Raji (cell line): ENCODE measurements around the gene ZNF329.

ENCODE experiments used
- POLR2A ChIP-seq: IDR thresholded peaks from 2 replicates; pipeline ENCODE4 v1.6.1; 2011; ENCODE audit warnings: low read depth, low read length, control low read depth; ENCODE audit not compliant: insufficient read depth

Gene ZNF329

GRCh38 chr19:58145849-58146248 is 4.7 kb downstream of the ZNF329 start:
- TF ChIP-seq POLR2A, result no peak

DNA sequence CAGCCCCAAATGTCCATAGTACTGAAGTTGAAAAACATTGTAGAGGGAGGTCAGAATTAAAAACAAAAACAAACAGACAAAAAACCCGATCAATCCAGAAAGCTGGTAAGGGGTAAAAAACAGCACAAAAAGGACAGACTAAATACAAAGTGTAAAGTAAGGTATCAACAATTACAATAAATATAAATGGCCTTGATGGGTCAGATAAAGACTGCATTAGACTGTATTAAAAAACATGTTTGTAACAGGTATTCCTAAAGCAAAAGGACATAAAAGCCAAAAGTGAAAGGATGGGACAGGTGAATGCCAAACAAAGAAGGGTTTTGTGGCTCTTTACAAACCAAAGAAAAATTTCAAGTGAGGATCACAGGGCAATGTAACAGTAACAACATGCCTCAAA is 16.3 kb downstream of the ZNF329 start:
- TF ChIP-seq POLR2A, result no peak

GRCh38 chr19:58129284-58129683 is 21.3 kb downstream of the ZNF329 start:
- TF ChIP-seq POLR2A, result no peak

- no peak for TF ChIP-seq POLR2A
Measured at GRCh38 chr19:58128041-58128685, 22.4 kb downstream of the ZNF329 start.

DNA sequence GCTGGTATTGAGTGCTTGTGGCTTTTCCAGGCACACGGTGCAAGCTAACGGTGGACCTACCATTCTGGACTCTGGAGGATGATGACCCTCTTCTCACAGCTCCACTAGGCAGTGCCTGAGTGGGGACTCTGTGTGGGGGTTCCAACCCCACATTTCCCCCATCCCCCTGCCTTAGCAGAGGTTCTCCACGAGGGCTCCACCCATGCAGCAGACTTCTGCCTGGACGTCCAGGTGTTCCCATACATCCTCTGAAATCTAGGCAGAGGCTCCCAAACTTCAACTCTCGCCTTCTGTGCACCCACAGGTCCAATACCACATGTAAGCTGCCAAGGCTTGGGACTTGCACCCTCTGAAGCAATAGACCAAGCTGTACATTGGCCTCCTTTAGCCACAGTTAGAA is 27.2 kb downstream of the ZNF329 start:
- no peak for TF ChIP-seq POLR2A

DNA sequence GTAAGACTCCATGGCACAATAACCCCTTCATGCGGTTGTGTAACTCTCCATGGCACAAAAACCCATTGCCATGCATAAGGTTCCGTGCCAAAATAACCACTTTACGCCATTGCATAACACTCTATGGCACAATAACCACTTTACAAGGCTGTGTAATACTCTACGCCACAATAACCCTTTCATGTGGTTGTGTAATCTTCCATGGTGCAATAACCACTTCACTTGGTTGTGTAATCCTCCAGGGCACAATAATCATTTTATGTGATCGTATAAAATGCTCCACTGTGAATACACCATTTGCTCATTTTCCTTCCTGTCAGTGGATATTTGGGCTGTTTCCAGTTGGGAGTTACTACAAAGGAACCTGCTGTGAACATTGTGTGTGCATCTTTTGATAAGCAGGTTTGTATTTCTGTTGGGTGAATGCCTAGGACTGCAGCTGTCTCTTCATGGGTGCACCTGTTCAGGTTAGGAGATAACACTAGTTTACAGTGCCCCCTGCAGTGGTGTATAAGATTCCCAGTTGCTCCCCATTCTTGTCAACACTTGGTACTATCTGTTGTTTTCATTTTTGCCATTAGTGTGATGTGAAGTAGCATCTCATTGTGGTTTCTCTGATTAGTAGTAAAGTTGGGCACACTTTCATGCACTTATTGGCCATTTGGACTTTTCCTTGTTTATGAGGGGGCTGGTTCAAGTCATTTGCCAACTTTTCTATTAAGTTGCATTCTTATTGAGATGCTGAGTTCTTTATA is 31.4 kb downstream of the ZNF329 start:
- no peak for TF ChIP-seq POLR2A

GRCh38 chr19:58117841-58118575 is 32.6 kb downstream of the ZNF329 start:
- TF ChIP-seq POLR2A, result no peak

DNA sequence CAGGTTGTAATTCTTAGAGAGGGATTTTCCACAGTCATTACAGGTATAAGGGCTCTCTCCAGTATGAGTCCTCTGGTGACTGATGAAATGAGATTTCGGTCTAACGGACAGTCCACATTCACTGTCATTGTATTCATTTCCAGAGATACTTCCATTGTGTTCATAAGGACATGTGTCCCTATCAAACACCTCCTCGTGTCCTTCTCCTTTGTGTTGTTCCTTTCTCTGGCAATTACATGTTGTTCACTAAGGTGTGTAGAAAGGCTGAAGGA is 42.1 kb downstream of the ZNF329 start:
- no peak for TF ChIP-seq POLR2A

DNA sequence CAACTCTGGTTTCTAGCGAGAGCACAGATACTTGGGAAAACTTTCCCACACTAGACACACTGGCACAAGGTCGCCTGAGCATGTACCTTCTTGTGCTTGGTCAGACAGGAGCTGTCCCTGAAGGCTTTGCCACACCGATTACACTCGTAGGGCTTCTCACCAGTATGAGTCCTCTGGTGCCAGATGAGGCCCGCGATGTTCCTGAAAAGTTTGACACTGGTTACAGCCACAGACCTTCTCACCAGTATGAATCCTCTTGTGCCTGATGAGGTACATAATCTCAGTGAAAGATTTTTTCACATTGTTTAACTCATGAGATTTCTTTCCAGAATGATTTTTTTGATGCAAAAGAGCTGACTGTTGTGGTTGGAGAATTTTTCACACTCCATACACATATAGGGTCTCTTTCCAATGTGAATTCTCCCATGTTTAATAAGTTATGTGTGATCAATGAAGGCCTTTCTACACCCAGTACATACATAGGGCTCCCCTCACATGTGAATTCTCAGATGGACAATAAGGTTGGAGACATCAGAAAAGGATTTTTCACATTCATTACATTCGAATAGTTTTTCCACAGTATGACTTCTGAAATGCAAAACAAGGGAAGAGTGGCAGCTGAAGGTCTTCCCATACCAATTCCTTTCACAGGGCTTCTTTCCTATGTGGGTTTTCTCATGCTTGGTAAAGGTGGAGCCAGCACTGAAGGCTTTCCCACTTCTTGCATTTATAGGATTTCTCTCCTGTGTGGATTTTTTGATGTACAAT is 42.6 kb downstream of the ZNF329 start:
- no peak for TF ChIP-seq POLR2A

DNA sequence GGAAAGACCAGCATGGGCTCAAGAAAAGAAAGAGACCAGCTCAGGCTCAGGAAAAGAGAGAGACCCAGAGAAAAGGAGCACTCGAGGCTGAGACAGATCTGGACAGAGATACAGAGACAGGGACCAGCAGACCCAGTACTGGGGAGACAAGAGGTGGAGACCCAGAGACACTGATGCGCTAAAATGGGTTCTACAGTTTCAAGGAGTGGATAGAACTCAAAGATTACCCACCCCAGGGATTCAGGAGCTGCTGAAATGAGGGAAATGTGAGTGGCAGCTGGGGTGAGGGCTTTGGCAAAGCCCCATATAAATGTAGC is 51.9 kb downstream of the ZNF329 start:
- no peak for TF ChIP-seq POLR2A

DNA sequence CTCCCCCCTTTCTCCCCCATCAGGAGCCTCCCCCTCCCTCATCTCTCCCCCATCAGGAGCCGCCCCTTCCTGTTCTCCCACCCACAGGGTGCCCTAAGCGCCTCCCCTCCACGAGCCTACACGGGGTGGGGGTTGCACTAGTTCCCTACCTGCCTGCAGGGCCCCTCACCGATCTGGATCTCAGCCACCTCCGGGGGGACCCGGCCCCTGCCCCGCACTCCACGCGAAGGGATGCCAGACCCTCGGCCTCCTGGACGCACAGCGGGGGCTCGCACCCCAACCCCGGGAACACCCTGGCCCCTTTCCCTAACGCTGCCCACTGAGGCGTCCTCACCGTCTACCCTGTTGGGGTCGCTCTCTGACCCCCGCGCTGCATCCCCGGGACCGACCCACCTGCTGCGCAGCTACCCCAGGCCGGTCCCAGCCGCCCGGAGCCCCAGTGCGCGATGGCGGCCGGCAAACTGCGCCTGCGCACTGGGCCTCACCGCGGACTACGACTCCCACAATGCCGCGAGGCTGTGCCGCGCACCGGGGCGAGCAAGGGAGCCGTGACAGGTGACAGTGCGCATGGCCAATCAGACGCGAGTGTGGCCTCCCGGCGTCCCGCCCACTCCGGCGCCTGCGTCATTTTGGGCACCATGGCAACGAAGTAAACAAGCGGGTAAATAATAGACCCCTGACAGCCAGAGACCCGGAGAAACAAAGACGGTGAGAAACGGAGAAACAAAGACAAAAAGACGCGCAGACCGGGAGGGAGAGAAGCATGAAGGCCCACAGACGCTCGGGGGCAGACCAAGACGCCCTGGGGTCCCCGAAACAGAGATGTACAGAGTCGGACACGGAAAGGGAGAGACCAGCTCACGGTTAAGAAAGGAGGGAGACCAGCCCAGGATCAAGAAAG is 52.6 kb downstream of the ZNF329 start, which contains the start of gene ZSCAN18:
Gene ZSCAN18 (minus strand): TSS at position 451 of the 901 bp plus-strand sequence. CDS start 7,964 bp downstream, outside the sequence.
- no peak for TF ChIP-seq POLR2A

DNA sequence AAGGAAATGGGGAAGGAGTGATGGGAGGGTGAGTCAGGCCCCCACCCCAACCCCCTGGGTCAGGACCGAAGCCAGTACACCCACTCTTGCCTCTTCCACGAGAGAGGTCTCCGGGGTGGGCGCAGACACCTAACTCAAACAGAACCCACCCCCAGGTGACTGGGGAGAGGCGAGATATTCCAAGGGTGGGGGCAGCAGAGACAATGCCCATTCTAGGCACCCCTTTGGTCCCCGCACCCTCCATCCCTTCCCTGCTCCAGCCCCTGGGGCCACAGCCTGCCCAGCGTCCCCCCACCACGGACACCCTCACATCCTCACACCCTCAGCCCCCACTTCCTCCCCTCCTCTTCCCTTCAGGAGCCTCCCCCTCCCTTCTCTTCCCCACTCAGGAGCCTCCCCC is 53.2 kb downstream of the ZNF329 start:
- TF ChIP-seq POLR2A, result no peak

DNA sequence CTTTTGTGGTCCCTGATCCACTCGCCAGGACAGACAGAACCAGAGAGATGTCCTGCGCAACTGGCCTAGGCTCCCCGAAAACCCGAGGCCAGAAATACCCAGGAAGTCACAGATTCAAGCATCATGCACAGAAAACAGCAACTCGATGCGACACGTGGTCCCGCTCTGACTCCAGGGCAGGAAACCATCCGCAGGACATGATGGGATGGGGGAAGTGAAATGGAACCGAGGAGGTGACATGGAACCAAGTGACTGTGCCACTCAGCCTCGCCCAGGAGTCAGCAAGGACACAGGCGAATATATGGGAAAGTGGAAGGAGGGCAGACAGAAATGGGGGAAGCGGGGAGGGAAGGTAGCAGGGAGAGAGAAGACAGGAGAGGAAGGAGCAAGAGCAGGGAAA is 53.7 kb downstream of the ZNF329 start:
- TF ChIP-seq POLR2A, result no peak

GRCh38 chr19:58095328-58095727 is 55.3 kb downstream of the ZNF329 start:
- TF ChIP-seq POLR2A, result no peak

DNA sequence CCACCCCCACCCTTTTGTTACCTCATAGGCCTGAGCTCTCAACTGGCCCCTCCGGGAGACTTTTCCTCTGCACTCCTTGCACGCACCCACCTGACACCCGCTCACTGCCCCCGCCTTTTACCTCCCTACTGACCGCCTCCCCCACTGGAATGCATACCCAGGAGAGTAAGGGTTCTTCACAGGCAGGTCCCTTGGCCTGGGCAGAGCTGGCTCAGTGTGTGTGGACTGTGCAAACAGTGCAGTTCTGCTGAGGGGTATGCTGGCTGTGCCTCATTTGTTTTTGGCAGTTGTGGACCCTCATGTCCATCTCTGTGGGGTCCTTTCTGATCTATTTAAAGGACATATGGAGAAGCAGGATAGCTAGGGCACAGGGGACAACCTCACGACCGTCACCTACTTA is 57.5 kb downstream of the ZNF329 start:
- no peak for TF ChIP-seq POLR2A
